HepG2 (cell line): ENCODE results near the gene OR2S2.

ENCODE experiments used
- CEBPB ChIP-seq: IDR thresholded peaks from 2 replicates; pipeline ENCODE4 v1.6.1; 2011; ENCODE audit warnings: low read depth, low read length, improper control_type of control experiment, borderline replicate concordance
- CTCF ChIP-seq: sonication (generic); formaldehyde crosslinking; IDR thresholded peaks from 2 replicates; pipeline ENCODE4 v1.5.0; 2020; ENCODE audit warnings: mild to moderate bottlenecking, missing genetic modification reagents, moderate library complexity
- IRX3 ChIP-seq: sonication (generic); formaldehyde crosslinking; IDR thresholded peaks from 2 replicates; pipeline ENCODE4 v1.8.1; 2023; ENCODE audit warnings: mild to moderate bottlenecking, low read depth, missing genetic modification reagents, borderline replicate concordance
- JUN ChIP-seq: sonication (generic); formaldehyde crosslinking; IDR thresholded peaks from 2 replicates; pipeline ENCODE4 v1.4.0; 2020; ENCODE audit warnings: mild to moderate bottlenecking, missing genetic modification reagents
- POLR2AphosphoS2 ChIP-seq: IDR thresholded peaks from 2 replicates; pipeline ENCODE4 v1.6.1; 2011; ENCODE audit warnings: low read depth, low read length, improper control_type of control experiment
- PRPF4 ChIP-seq: fragments of 200-400 bp; formaldehyde crosslinking; IDR thresholded peaks from 2 replicates; pipeline ENCODE4 v1.6.1; 2016; ENCODE audit warnings: low read length, low read depth; ENCODE audit not compliant: poor library complexity, severe bottlenecking
- SP1 ChIP-seq, 2 experiments: fragments of 450-650 bp in 1 of 2; sonication (generic) in 1 of 2; formaldehyde crosslinking in 1 of 2; IDR thresholded peaks; 2 replicates each; pipeline versions ENCODE4 v1.4.0 to v1.6.1; 2016 to 2020; ENCODE audit warnings: missing genetic modification reagents in 1 of 2
- ZFP36 ChIP-seq: fragments of 150-350 bp; IDR thresholded peaks from 2 replicates; pipeline ENCODE4 v1.6.1; 2018; ENCODE audit warnings: borderline replicate concordance, low read length, low read depth; ENCODE audit not compliant: partially characterized antibody
- ZFX ChIP-seq: sonication (generic); formaldehyde crosslinking; IDR thresholded peaks from 2 replicates; pipeline ENCODE4 v1.4.0; 2020; ENCODE audit warnings: mild to moderate bottlenecking, low read depth, missing genetic modification reagents, moderate library complexity
- ZNF660 ChIP-seq: sonication (generic); formaldehyde crosslinking; IDR thresholded peaks from 2 replicates; pipeline ENCODE4 v1.5.1; 2020; ENCODE audit warnings: mild to moderate bottlenecking, low read depth, missing genetic modification reagents, borderline replicate concordance

- TF ChIP-seq CTCF (CRISPR knock-in tag) = no peak
- no peak for TF ChIP-seq JUN (CRISPR knock-in tag)
- no peak for TF ChIP-seq ZFX (CRISPR knock-in tag)
- TF ChIP-seq ZFP36 = no peak
- TF ChIP-seq IRX3 (CRISPR knock-in tag) = no peak
- TF ChIP-seq CEBPB = no peak
- TF ChIP-seq PRPF4 = no peak
- TF ChIP-seq SP1 (IDR thresholded peaks at IDR 0.05) = no peak
- TF ChIP-seq SP1 (CRISPR knock-in tag; IDR thresholded peaks at IDR 0.05) = no peak
- TF ChIP-seq ZNF660 = no peak
- no peak for TF ChIP-seq POLR2AphosphoS2
Observed at GRCh38 chr9:35940458-35941407, 17.2 kb downstream of the OR2S2 start.
